HepG2 (cell line): ENCODE data around the gene SPATS2. TPM values are rescaled to one million over a fixed set of nuclear protein-coding genes. Genes with fewer than 3 reads are reported as not detected.

ENCODE experiments used
- FOXA3 ChIP-seq: IDR thresholded peaks from 2 replicates; pipeline ENCODE4 v1.6.1; 2016; ENCODE audit warnings: missing genetic modification reagents, missing compliant biosample characterization
- HNRNPLL ChIP-seq: fragments of 200-400 bp; formaldehyde crosslinking; IDR thresholded peaks from 2 replicates; pipeline ENCODE4 v1.6.1; 2017; ENCODE audit warnings: mild to moderate bottlenecking, low read depth, low read length; ENCODE audit not compliant: poor library complexity, severe bottlenecking
- HOXD1 ChIP-seq: sonication (generic); formaldehyde crosslinking; IDR thresholded peaks from 2 replicates; pipeline ENCODE4 v1.5.0; 2020; ENCODE audit warnings: missing genetic modification reagents
- POLR2AphosphoS5 ChIP-seq: IDR thresholded peaks from 2 replicates; pipeline ENCODE4 v1.6.1; 2012; ENCODE audit warnings: low read depth, low read length
- SALL2 ChIP-seq: sonication (generic); formaldehyde crosslinking; IDR thresholded peaks from 2 replicates; pipeline ENCODE4 v1.8.1; 2023; ENCODE audit warnings: mild to moderate bottlenecking, missing genetic modification reagents, inconsistent platforms
- U2AF2 ChIP-seq: fragments of 200-400 bp; formaldehyde crosslinking; IDR thresholded peaks from 2 replicates; pipeline ENCODE4 v1.6.1; 2017; ENCODE audit warnings: low read depth, mild to moderate bottlenecking, low read length
- ZNF12 ChIP-seq: sonication (generic); formaldehyde crosslinking; IDR thresholded peaks from 2 replicates; pipeline ENCODE4 v1.5.0; 2020; ENCODE audit warnings: missing genetic modification reagents
- ZNF234 ChIP-seq: sonication (generic); formaldehyde crosslinking; conservative IDR thresholded peaks from 2 replicates; pipeline ENCODE4 v1.5.1; 2020; ENCODE audit warnings: mild to moderate bottlenecking, missing genetic modification reagents
- ZNF546 ChIP-seq: sonication (generic); formaldehyde crosslinking; conservative IDR thresholded peaks from 2 replicates; pipeline ENCODE4 v1.8.1; 2023; ENCODE audit warnings: mild to moderate bottlenecking, missing genetic modification reagents
- ZNF615 ChIP-seq: sonication (generic); formaldehyde crosslinking; IDR thresholded peaks from 2 replicates; pipeline ENCODE4 v1.5.0; 2020; ENCODE audit warnings: mild to moderate bottlenecking, missing genetic modification reagents, borderline replicate concordance
- ZNF883 ChIP-seq: sonication (generic); formaldehyde crosslinking; IDR thresholded peaks from 2 replicates; pipeline ENCODE4 v1.5.1; 2020; ENCODE audit warnings: mild to moderate bottlenecking, missing genetic modification reagents; ENCODE audit errors: not compliant biosample characterization
- ZSCAN21 ChIP-seq: sonication (generic); formaldehyde crosslinking; IDR thresholded peaks from 2 replicates; pipeline ENCODE4 v1.8.0; 2022; ENCODE audit warnings: mild to moderate bottlenecking, missing genetic modification reagents, moderate library complexity, borderline replicate concordance
- ZSCAN31 ChIP-seq: sonication (generic); formaldehyde crosslinking; IDR thresholded peaks from 2 replicates; pipeline ENCODE4 v1.5.0; 2020; ENCODE audit warnings: low read depth, mild to moderate bottlenecking, missing genetic modification reagents
- polyA plus RNA-seq, 8 experiments: library from polyadenylated mRNA; depleted of rRNA in 3 of 8; stranded (reverse) in 7 of 8; unstranded in 1 of 8; fragments of >200 nt; fragmentation: Illumina TruSeq in 4 of 8; extraction: Trizol in 4 of 8; gene quantifications; 2 replicates each; pipeline versions ENCODE4 v1.2.1 to v1.2.3, GENCODE V29; 2011 to 2016; ENCODE audit warnings: low read depth in 4 of 8, missing spikeins in 1 of 8, mixed read lengths in 1 of 8; ENCODE audit not compliant: insufficient read depth in 1 of 8
- total RNA-seq, 5 experiments: library from RNA; depleted of rRNA; stranded (reverse); fragments of >200 nt; fragmentation: Illumina TruSeq; extraction: Trizol; gene quantifications; 2 replicates each; pipeline ENCODE4 v1.2.3, GENCODE V29; 2016; ENCODE audit warnings: low read depth in 1 of 5
- TF ChIP-seq, protein P1 (sequence below): sonication (generic); formaldehyde crosslinking; IDR thresholded peaks from 2 replicates; pipeline ENCODE4; 2020; ENCODE audit warnings: missing genetic modification reagents, mild to moderate bottlenecking, borderline replicate concordance
- TF ChIP-seq, protein P2 (sequence below): sonication (generic); formaldehyde crosslinking; IDR thresholded peaks from 2 replicates; pipeline ENCODE4 v1.4.0; 2020; ENCODE audit warnings: missing genetic modification reagents, borderline replicate concordance
- TF ChIP-seq, protein P3 (sequence below): sonication (generic); formaldehyde crosslinking; IDR thresholded peaks from 2 replicates; pipeline ENCODE4 v1.5.1; 2020; ENCODE audit warnings: missing genetic modification reagents, mild to moderate bottlenecking, borderline replicate concordance
- TF ChIP-seq, protein P4 (sequence below): sonication (generic); formaldehyde crosslinking; IDR thresholded peaks from 2 replicates; pipeline ENCODE4 v1.8.0; 2022; ENCODE audit warnings: missing genetic modification reagents, mild to moderate bottlenecking, borderline replicate concordance

The SPATS2 gene
- total and polyA plus RNA-seq, 2 of the 13 experiments (the other 11 are each of a cell fraction or from before 2014, with no cell fraction given) = 19.3 to 28.1 TPM

DNA sequence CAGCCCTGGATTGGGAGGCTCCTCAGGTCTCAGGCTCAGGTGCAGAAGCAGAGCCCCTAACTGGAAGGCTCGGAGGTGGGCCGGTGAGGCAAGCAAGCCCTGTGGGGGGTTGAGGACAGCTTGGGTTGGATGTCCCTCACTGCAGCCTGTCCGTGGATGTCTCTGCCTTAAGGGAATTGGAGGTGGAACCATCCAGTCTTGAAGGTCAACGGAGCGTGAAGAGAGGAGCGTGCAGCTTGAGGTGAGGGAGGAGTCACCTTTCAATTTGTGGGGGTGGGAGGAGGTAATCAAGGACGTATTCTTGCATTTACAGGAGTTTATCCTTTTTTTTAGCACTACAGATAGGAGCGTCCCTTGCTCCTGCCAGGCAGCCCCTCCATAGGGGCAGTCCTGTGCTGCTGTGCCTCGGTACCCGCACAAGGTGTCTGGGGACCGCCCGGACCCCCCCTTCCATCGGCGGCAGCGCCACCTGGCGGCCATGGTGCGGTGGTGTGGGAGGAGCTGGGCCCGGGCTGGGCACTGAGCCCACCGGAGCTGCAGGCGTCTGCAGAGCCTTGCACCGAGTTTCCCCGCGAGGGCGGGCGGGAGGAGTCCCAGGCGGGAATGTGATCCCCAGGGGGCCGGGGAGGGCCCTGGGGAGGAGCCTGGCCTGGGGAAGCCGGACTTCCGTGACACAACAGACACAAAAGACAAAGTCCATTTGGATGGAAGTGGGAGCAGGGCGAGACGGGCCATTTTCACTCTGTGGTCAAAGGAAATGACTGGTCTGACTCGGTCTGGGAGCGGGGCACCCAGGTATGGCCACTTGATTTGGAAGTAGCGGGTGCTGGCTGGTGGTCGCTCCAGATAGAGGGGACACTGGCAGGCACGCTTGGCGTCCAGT lies 19.7 kb upstream of the SPATS2 start (continued):
- TF ChIP-seq, protein P1, sequence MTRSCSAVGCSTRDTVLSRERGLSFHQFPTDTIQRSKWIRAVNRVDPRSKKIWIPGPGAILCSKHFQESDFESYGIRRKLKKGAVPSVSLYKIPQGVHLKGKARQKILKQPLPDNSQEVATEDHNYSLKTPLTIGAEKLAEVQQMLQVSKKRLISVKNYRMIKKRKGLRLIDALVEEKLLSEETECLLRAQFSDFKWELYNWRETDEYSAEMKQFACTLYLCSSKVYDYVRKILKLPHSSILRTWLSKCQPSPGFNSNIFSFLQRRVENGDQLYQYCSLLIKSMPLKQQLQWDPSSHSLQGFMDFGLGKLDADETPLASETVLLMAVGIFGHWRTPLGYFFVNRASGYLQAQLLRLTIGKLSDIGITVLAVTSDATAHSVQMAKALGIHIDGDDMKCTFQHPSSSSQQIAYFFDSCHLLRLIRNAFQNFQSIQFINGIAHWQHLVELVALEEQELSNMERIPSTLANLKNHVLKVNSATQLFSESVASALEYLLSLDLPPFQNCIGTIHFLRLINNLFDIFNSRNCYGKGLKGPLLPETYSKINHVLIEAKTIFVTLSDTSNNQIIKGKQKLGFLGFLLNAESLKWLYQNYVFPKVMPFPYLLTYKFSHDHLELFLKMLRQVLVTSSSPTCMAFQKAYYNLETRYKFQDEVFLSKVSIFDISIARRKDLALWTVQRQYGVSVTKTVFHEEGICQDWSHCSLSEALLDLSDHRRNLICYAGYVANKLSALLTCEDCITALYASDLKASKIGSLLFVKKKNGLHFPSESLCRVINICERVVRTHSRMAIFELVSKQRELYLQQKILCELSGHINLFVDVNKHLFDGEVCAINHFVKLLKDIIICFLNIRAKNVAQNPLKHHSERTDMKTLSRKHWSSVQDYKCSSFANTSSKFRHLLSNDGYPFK = peak; percentile 76; the same call in 1 of the 2 replicates
- TF ChIP-seq ZNF883 (CRISPR knock-in tag) (no peak), HNRNPLL (peak; percentile 34), ZSCAN31 (CRISPR knock-in tag) (peak; percentile 41; the same call in 1 of the 2 replicates), ZNF546 (CRISPR knock-in tag) (no peak), SALL2 (CRISPR knock-in tag) (peak; percentile 68), ZNF12 (CRISPR knock-in tag) (peak; percentile 63; the same call in 1 of the 2 replicates), ZSCAN21 (peak; percentile 61; the same call in 1 of the 2 replicates), ZNF234 (CRISPR knock-in tag) (no peak), POLR2AphosphoS5 (peak; percentile 95), U2AF2 (no peak), ZNF615 (no peak), HOXD1 (CRISPR knock-in tag) (peak; percentile 88; the same call in 1 of the 2 replicates), FOXA3 (peak; percentile 66)
- TF ChIP-seq, protein P2, sequence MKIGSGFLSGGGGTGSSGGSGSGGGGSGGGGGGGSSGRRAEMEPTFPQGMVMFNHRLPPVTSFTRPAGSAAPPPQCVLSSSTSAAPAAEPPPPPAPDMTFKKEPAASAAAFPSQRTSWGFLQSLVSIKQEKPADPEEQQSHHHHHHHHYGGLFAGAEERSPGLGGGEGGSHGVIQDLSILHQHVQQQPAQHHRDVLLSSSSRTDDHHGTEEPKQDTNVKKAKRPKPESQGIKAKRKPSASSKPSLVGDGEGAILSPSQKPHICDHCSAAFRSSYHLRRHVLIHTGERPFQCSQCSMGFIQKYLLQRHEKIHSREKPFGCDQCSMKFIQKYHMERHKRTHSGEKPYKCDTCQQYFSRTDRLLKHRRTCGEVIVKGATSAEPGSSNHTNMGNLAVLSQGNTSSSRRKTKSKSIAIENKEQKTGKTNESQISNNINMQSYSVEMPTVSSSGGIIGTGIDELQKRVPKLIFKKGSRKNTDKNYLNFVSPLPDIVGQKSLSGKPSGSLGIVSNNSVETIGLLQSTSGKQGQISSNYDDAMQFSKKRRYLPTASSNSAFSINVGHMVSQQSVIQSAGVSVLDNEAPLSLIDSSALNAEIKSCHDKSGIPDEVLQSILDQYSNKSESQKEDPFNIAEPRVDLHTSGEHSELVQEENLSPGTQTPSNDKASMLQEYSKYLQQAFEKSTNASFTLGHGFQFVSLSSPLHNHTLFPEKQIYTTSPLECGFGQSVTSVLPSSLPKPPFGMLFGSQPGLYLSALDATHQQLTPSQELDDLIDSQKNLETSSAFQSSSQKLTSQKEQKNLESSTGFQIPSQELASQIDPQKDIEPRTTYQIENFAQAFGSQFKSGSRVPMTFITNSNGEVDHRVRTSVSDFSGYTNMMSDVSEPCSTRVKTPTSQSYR (CRISPR knock-in tag) = 0 out of 2 replicates have a peak, but pooled peaks have one; percentile 41
- TF ChIP-seq, protein P3, sequence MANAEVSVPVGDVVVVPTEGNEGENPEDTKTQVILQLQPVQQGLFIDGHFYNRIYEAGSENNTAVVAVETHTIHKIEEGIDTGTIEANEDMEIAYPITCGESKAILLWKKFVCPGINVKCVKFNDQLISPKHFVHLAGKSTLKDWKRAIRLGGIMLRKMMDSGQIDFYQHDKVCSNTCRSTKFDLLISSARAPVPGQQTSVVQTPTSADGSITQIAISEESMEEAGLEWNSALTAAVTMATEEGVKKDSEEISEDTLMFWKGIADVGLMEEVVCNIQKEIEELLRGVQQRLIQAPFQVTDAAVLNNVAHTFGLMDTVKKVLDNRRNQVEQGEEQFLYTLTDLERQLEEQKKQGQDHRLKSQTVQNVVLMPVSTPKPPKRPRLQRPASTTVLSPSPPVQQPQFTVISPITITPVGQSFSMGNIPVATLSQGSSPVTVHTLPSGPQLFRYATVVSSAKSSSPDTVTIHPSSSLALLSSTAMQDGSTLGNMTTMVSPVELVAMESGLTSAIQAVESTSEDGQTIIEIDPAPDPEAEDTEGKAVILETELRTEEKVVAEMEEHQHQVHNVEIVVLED (CRISPR knock-in tag) = peak; percentile 45; the same call in 1 of the 2 replicates
- TF ChIP-seq, protein P4, sequence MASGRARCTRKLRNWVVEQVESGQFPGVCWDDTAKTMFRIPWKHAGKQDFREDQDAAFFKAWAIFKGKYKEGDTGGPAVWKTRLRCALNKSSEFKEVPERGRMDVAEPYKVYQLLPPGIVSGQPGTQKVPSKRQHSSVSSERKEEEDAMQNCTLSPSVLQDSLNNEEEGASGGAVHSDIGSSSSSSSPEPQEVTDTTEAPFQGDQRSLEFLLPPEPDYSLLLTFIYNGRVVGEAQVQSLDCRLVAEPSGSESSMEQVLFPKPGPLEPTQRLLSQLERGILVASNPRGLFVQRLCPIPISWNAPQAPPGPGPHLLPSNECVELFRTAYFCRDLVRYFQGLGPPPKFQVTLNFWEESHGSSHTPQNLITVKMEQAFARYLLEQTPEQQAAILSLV (CRISPR knock-in tag) = no peak
